Measurements from ENCODE around the gene PTPN3. TPM values are rescaled to one million over a fixed set of nuclear protein-coding genes. Genes with fewer than 3 reads are reported as not detected.

Gene PTPN3
- total RNA-seq, 1 donor from 2014 or later: 2.4 TPM

- H3K4me3 Mint-ChIP-seq: no peak overlapping the region
- no peaks in the 10 kb centered on the region for H3K36me3 ChIP-seq
- H4K20me1 ChIP-seq (ENCODE audit: low read depth): no peaks in the 10 kb centered on the region
- no peak overlapping the region for H3K27ac ChIP-seq
- H3K4me1 ChIP-seq: no peaks in the 10 kb centered on the region
- no peaks in the 10 kb centered on the region for H3K9me3 Mint-ChIP-seq
- no peaks in the 10 kb centered on the region for H3K79me2 ChIP-seq (ENCODE audit: low read depth)
- no peak overlapping the region for H3K27ac Mint-ChIP-seq
- no peak overlapping the region for H3K9ac ChIP-seq
- no peaks in the 10 kb centered on the region for H3F3A ChIP-seq (ENCODE audit: low read depth)
- no peak for DNase-seq (ENCODE audit: low spot score)
- H3K27me3 ChIP-seq: no peaks in the 10 kb centered on the region
- H3K9me3 ChIP-seq (ENCODE audit: low read depth): no peaks in the 10 kb centered on the region
- H2AFZ ChIP-seq (replicated peaks): no peak overlapping the region
- no peak for TF ChIP-seq CTCF (IDR thresholded peaks at IDR 0.05)
- TF ChIP-seq EZH2 (IDR thresholded peaks at IDR 0.05): no peak
- no peak for TF ChIP-seq EZH2phosphoT487 (IDR thresholded peaks at IDR 0.05)
- H3K4me1 Mint-ChIP-seq: no peaks in the 10 kb centered on the region
- no peak overlapping the region for H3K4me3 ChIP-seq
- no peak overlapping the region for H3K4me2 ChIP-seq
- H3K36me3 Mint-ChIP-seq: no peaks in the 10 kb centered on the region
- H3K27me3 Mint-ChIP-seq (ENCODE audit: insufficient read depth, low read depth): peaks cover 5% of the 10 kb centered on the region
These were observed 110.3 kb downstream of the PTPN3 start for GRCh38 chr9:109387856-109388255.

- Histone ChIP-seq H3K36me3 (no peaks in the 10 kb centered on the region), H3K27me3 (no peaks in the 10 kb centered on the region), H3K4me1 (no peaks in the 10 kb centered on the region), H3K9ac (no peak overlapping the region), H3K4me3 (no peak overlapping the region), H3K79me2 (ENCODE audit: low read depth) (no peaks in the 10 kb centered on the region), H3K9me3 (ENCODE audit: low read depth) (no peaks in the 10 kb centered on the region), H2AFZ (replicated peaks) (no peak overlapping the region), H3K4me2 (no peak overlapping the region), H3K27ac (no peak overlapping the region), H4K20me1 (ENCODE audit: low read depth) (no peaks in the 10 kb centered on the region), H3F3A (ENCODE audit: low read depth) (no peaks in the 10 kb centered on the region)
- H3K4me3 Mint-ChIP-seq: no peak overlapping the region
- H3K27ac Mint-ChIP-seq: no peak overlapping the region
- no peaks in the 10 kb centered on the region for H3K36me3 Mint-ChIP-seq
- DNase-seq (ENCODE audit: low spot score): no peak
- no peak for TF ChIP-seq CTCF (IDR thresholded peaks at IDR 0.05)
- no peak for TF ChIP-seq EZH2phosphoT487 (IDR thresholded peaks at IDR 0.05)
- no peak for TF ChIP-seq EZH2 (IDR thresholded peaks at IDR 0.05)
- H3K27me3 Mint-ChIP-seq (ENCODE audit: insufficient read depth, low read depth): peaks cover 7% of the 10 kb centered on the region
- no peaks in the 10 kb centered on the region for H3K4me1 Mint-ChIP-seq
- no peaks in the 10 kb centered on the region for H3K9me3 Mint-ChIP-seq
These were observed 110.9 kb downstream of the PTPN3 start for GRCh38 chr9:109387206-109387605.

GRCh38 chr9:109385499-109385898 is 112.6 kb downstream of the PTPN3 start:
- H4K20me1 ChIP-seq (ENCODE audit: low read depth): no peaks in the 10 kb centered on the region
- no peaks in the 10 kb centered on the region for H3K36me3 Mint-ChIP-seq

More at GRCh38 chr9:109385499-109385898, 112.6 kb downstream of the PTPN3 start:
- Mint-ChIP-seq H3K4me3 (no peak overlapping the region), H3K27me3 (ENCODE audit: insufficient read depth, low read depth) (peaks cover 7% of the 10 kb centered on the region), H3K27ac (no peak overlapping the region), H3K4me1 (peaks cover 7% of the 10 kb centered on the region), H3K9me3 (no peaks in the 10 kb centered on the region)
- H3K4me3 ChIP-seq: no peak overlapping the region
- TF ChIP-seq EZH2phosphoT487 (IDR thresholded peaks at IDR 0.05): no peak
- TF ChIP-seq CTCF (IDR thresholded peaks at IDR 0.05): no peak
- no peak for TF ChIP-seq EZH2 (IDR thresholded peaks at IDR 0.05)
- H3K79me2 ChIP-seq (ENCODE audit: low read depth): no peaks in the 10 kb centered on the region
- H3K9me3 ChIP-seq (ENCODE audit: low read depth): no peaks in the 10 kb centered on the region
- H3K4me1 ChIP-seq: no peaks in the 10 kb centered on the region
- no peak overlapping the region for H2AFZ ChIP-seq (replicated peaks)
- H3K4me2 ChIP-seq: no peak overlapping the region
- no peak overlapping the region for H3K27ac ChIP-seq
- no peak for DNase-seq (ENCODE audit: low spot score)
- no peaks in the 10 kb centered on the region for H3F3A ChIP-seq (ENCODE audit: low read depth)
- H3K9ac ChIP-seq: no peak overlapping the region
- H3K27me3 ChIP-seq: no peaks in the 10 kb centered on the region
- H3K36me3 ChIP-seq: no peaks in the 10 kb centered on the region
